ENCODE data around the gene RNMT.
"Not testable (repeated sequence)": the region's sequence is repeated elsewhere in the genome, so short reads cannot be mapped to it uniquely, and the experiment has no call there.

Gene RNMT

DNA sequence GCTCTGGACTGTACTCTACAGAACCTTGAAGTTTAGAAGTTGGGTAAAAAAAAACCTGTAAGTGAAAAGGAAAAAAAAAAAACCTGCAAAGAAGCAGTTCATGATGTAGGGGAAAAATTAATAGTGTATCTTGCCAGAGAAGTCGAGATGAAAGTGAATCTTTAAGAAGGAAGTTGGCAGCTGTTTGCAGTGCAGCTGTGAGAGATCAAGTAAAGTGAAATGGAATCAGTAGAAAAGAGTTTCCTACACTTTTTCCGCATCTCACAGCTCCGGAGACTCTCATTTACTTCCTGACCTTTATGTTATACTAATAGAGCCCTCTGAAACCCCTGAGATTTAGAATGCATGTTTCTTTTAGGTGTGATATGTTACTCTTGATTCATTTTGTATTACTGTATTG is 19.2 kb downstream of the RNMT start:
- no peak for DNase-seq

DNA sequence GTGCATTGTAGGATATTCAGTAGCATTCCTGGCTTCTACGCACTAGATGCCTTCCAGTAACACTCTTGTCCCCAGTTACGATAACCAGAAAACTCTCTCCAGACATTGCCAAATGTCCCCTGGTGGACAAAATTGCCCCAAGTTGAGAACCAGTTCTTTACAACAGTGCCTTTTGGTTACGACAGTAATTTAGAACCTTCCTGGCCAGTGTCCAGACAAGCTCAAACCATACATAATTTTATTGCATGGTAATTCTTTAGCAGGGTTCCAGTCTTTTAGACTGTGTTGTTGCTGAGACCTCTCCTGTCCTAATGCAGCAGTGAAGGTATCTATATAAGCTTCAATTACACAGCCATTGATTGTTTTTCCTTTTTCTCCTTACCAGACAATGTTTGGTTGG is 20.2 kb downstream of the RNMT start:
- DNase-seq, result no peak

DNA sequence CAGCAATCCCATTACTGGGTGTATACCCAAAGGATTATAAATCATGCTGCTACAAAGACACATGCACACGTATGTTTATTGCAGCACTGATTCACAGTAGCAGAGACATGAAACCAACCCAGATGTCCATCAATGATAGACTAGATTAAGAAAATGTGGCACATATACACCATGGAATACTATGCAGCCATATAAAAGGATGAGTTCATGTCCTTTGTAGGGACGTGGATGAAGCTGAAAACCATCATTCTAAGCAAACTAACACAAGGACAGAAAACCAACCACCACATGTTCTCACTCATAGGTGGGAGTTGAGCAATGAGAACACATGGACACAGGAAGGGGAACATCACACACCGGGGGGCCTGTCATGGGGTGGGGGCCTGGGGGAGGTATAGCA is 25.1 kb downstream of the RNMT start:
- not testable (repeated sequence) for DNase-seq

DNA sequence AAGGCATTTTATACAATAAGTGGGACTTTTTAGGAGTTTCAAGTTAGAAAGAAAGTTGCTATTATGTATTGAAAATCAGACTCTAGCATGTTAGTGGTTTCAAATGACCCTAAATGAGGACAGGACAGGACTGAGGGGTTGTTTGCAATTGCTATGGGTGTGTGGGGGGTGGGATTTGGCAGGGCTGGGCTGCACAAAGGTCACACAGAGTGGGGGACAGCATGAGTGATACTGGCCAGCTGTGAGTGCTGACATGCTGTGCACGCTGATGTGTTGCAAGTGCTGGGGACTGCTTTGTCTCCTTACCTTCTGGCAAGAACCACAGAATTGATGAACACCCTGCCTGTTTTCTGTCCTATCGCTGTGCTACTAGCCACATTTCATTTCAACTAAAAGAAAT is 29.8 kb downstream of the RNMT start:
- DNase-seq, result no peak

DNA sequence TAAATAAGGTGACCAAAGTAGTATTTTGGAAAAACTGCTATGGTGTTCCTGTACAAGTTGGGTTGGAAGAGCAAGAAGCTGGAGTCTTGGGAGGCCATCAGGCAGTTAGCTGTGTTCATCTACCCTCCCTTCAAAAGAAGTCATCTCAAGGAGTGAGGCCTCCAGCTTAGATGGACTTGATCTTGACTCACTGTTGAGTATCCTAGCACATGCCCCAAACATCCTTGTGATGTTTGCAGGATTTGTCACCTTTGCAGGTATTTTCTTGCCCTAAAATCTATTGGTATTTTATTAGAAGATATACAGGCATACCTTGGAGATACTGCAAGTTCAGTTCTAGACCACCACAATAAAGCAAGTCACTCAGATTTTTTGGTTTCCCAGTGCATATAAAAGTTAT is 30.2 kb downstream of the RNMT start:
- DNase-seq, result no peak

DNA sequence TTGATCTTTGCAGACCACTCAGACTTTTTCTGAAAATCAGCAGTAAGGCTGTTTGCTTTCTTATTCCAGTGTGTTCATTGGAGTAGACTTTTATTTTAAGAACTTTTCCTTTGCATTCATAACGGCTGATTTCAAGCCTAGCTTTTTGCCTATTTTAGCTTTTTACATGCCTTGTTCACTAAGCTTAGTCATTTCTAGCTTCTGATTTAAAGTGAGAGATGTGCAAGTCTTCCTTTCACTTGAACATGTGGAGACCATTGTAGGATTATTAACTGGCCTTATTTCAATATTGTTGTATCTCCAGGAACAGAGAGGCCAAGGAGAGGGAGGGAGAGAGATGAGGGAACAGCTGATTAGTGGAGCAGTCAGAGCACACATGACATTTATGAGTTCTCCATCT is 32.1 kb downstream of the RNMT start:
- DNase-seq, result no peak

DNA sequence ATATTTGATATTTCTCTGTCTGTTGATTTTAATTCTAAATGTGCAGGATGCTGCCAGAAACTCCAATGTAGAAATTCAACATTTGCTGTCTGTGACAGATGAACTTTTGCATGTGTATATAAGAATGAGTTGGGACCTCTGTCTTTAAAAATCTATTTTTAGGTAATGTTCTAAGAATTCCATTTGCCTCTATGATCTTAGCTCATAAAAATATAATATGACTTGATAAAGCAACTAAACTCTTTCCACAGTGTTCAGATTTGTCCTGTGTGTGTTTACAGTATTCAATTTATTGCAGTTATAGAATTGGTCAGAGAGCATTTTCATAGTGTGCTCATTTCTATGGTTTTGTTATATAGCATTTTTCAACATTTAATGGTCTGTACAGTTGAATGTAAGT is 33.6 kb downstream of the RNMT start:
- DNase-seq, result no peak

DNA sequence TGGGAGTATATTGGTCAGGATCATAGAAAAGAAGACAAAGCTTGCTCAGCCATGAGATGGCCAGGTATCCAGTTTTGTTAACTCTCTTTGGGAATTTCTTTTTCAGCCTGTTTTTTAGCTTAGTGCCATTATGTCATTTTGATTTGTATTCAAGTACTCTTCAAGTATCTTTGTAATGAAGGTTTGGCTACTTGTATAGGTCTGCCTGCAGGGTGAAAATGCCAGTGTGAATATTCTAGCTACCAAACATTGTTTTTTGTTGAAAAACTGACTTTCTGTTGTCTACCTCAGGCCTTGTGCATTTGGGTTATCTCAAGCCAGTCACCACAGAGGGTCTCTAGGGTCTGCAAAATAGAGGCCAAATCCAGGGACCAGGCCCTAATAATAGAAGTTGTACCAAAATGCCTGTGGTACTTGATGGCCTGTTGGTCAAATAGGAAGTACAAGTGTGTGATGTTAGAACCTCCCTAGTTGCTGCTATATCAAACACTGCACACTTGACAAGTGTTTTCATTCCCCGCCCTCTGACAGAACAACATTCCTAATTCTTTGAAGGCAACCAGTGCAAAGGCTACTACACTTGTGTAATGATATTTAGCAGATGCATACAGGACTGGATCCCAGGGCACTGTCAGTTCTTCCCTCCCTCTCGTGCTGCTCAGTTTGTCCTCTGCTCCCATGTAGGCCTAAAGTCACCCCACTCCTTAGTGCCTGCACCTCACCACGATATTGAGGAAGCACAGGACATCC is 36.4 kb downstream of the RNMT start:
- no peak for DNase-seq

DNA sequence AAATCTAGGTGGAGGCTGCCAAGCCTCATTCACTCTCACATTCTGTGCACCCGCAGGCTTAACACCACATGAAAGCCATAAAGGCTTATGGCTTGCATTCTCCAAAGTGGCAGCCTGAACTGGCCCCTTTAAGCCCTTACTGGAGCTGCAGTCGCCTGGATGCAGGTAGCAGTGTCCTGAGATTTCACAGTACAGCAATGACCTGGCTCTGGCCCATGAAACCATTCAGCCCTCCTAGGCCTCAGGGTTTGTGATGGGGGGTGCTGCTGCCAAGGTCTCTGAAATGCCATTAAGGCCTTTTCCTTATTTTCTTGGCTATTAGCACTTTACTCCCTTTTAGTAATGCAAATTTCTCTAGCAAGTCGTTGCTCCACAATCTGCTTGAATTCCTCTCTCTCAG is 48.6 kb downstream of the RNMT start:
- no peak for DNase-seq

DNA sequence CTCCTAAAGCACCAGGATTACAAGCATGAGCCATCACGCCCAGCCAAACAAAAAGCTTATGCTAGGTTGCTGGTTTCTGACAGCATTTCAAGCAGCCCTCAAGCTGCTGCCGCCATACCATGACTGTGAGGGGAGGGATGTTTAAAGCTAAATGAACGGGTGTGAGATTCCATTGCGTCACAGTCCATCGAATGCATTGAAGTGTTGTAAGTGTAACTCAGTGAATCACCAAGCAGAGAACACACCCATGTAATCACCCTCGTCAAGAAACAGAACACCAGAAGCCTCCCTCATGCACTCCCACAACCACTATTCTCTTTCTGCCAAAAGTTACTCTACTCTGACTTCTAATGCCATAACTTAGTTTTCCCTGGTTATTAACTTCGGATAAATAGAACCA is 64.7 kb downstream of the RNMT start:
- no peak for DNase-seq

DNA sequence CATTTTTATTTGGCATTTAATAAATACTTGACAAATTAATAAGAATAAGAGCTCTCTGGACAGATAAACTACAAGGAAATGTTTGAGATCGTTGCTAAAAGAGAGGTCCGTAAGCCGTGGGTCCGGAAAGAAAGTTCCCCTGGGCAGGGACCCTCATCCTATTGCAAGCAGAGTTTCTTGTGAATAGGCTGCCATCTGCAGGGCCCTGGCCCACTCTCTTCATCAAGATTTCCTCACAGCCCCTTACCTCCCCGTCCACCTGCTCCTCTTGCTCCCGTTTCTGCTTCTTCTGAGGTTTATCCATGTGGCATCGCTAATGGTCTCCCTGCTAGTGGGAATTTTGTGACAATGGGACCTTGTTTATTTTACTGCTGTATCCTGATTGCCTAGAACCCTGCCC is 67.3 kb downstream of the RNMT start:
- DNase-seq, result no peak

DNA sequence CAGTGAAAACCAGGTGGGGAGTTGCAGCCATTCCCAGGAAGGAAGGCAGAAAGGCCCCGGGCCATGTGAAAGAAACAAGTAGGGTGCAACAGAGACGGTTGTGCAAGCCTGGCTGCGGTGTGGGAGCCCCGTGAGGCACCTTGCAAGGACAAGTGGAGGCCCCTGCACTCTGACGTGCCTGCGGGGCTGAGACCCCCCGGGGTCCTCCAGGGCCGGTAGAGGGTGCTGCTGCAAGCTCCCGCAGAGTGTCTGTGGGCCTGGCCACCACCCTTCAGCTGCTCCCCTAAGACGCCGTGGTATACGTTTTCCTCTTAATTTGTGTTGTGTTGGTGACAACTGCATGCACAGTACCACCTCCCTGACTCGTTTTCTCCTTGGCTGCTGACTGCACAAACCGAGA is 70.0 kb downstream of the RNMT start:
- no peak for DNase-seq

DNA sequence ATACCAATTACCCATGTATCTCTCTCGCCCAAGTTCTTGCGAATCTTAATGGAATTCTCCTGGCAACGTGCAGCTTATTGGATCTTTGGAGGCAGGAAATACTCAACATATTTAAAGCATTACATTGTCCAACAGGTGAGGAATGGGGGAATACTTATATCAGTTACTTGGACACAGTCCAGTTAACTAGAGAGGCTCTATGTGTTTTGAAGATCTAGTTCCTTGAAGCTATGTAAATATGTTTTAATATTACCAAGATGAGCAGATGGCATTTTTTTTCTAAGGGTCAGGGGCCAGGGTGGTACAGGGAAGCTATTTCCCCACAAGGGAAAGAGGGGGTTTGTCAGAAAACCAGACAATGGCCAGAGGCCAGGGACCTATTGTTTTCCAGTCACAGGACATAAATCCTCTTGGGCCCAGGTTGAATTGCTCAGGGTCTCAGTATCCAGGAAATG is 70.7 kb downstream of the RNMT start:
- no peak for DNase-seq

DNA sequence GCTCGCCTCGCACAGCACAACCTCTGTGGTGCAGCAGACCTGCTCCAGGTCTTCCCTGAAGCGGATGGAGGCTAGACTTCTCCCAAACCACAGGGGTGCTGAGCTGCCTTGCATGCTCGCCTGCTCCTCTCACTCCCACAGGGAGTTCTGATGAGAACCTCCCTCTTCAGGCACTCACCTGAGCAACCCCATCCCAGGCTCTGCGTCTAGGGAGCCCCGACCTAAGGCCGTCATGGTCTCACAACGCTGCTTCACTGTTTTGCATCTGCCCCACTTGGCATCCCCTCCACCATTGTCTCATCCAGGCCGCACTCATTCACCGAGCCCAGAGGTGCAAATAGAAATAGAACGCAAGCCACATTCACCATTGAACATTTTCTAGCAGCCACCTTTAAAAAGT is 72.9 kb downstream of the RNMT start:
- no peak for DNase-seq

DNA sequence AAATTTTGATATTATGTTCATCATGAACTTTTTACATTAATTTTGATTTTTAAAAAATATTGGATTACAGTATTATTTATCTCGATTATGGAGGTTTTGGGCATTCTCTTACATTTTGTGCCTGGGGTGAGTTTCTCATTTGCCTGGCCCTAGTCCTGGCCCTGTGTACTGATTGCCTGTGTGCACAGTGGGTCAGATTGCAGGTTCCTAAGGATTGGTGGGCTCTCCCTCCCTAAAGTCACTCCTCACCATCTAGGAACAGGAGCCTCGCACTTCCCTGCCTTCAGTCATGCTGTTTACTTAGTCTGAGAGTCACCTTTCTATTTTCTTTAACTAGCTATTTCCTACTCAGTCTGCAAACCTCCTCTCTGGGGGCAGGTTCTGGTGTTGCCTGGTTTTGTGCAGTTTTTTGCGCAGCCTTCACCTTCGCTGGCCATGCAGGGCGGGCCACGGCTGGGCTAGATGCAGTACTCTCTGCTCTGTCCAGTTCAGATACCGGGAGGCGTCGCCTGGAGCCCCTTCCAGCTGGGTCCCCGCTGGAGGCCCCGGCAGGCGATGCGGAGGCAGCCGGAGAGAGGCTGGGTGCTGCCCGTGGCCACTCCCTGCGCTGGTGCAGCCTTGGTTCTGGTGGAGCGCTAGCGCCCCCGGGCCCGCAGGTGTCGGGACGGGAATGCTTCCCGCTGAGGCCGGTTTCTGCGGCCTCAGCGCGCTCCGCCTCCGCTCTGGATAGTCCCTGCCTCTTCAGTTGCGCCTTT is 74.2 kb downstream of the RNMT start:
- DNase-seq, result peak; percentile 60 to 68

DNA sequence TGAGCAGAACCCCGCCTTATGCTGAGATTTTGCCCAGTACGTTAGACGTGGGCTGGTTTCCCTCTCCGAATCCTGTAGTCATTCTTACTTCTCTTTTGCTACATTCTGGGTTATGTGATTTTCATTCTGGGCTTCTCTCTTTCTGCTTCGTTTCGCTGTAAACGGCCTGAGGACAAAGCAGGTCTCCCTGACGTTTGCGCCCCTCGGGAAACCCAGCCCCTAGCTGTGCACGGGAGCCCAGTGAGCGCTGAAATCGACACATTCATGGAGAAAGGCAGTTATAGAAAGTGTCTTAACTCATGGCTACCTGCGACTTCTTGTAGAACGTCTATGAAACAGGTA is 74.8 kb downstream of the RNMT start:
- no peak for DNase-seq

DNA sequence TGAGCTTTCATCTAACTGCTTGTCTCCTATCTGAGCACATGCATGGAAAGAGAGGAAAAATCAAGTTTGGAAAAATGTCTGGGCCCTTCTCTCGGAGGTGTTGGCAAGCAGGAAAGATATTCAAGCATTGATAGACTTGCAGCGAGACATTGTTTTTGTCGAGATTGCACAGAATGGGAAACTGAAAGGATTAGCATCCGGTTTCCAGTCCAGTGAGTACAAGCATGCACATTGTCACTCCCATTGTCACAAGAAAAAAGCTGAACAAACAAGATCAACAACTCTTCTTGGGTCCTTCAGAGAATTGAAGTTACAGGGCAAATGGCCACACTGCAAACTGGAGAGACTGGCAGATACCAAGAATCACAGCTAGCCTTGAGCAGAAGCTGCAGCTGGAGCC is 77.8 kb downstream of the RNMT start:
- DNase-seq, result no peak

DNA sequence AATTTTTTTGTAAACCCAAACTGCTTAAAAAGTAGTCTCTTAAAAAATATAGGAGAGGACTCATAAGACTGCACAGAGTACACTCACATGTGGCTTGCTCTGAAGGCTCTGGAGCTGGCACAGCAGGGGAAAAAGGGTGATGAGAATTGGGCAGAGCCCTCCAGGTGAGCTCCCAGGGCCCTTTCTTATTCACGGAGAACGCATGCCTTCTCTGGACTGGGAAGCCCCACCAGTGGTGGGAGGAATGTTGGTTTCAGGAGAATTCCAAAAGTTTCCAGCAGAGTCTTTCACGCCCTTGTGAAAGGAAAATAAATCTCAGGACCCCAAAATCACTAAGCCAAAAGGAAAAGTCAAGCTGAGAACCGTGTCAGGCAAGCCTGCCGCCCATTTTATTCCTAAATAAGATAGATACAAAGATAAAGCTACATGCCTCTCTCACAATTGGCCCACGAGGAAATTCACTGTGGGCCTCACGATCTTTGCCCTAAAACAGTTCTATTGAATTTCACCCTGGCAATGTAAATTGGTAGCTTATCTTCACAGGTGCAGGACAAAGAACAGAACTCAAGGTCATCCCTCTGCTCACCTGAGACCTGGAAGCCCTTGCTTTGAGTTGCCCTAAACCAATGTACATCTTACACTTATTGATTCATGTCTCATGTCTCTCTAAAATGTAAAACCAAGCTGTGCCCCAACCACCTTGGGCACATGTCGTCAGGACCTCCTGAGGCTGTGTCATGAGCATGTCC is 82.0 kb downstream of the RNMT start:
- no peak for DNase-seq

DNA sequence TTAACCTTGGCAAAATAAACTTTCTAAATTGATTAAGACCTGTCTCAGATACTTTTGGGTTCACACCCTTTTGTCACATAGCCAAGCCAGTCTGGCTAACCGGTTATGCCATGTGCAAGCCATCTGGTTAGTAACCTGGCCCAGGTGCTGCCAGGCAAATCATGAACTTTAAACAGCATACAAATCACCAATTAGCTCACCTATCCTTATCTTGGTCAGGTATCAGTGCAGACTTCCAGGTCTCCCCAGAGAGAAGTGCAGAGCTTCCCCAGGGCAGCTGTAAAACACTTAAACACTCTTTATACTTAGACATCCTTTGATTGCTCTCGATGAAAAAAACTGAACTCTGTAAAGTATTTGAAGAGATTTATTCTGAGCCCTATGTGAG is 82.6 kb downstream of the RNMT start:
- no peak for DNase-seq

DNA sequence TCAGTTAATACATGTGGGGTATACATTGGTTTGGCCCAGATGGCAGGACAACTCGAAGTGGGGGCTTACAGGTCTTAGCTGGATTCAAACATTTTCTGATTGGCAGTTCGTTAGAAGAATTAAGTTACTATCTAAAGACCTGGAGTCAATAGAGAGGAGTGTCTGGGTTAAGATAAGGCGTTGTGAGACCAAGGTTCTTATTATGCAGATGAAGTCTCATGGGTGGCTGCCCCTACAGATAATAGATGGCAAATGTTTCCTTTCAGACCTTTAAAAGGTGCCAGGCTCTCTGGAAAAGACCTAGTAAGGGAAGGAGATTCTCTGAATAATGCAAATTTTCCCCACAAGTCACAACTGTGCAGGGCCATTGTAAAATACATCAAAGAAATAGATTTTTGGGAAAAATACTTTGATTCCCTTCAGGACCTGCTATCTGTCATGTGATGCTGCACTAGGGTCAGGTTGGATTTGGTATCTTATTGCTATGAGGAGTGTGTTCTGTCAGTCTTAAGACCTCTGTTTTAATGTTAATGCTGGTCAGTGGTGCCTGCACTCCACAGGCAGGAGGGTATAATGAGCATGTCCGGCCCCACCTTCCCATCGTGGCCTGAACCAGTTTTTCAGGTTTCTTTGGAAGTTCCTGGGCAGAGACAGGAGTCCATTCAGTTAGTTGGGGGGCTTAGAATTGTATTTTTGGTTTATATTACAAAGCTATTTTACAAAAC is 83.2 kb downstream of the RNMT start:
- DNase-seq, result no peak

DNA sequence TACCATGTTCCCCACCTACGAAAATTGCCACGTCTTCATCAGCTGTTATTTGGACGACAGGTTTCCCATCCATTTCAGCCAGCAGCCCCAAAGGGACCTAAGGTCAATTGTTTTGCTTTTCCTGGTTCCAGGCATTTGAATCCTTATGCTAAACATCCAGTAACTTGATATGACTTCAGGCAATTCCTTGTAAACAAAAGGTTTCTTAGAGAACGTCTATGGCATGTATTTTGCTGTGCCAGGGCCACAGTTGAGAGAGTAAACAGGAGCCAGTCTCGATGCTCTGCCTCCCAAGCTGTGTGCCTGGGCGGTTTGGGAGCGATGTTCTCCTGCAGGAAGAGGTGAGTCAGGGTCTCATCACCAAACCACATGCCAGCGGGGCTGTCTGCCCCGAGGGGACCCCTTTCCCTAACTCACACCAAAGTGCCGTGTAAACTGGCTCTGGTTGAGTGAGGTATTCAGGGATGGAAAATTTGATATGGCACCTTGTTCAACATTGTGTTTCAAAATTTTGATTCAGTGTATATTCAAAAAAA is 84.5 kb downstream of the RNMT start:
- no peak for DNase-seq

DNA sequence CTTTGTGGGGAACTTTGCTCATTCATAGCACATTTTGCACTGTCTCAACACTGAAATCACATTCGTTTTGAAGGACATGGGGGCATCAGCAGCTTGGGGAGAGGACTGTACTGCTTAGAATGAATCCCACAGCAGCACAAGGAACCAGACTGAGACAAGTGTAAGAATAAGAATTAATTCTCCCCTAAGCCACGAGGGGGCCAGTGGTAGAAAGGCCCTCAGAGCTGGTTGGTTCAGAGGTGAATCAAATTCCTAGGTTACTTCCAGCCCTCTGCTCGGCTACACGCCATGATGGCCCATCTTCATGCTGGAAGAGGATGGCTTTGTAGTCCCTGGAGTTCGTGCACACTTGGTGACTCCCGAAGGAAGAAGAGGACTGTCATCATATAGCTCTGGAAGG is 85.5 kb downstream of the RNMT start:
- DNase-seq, result no peak

DNA sequence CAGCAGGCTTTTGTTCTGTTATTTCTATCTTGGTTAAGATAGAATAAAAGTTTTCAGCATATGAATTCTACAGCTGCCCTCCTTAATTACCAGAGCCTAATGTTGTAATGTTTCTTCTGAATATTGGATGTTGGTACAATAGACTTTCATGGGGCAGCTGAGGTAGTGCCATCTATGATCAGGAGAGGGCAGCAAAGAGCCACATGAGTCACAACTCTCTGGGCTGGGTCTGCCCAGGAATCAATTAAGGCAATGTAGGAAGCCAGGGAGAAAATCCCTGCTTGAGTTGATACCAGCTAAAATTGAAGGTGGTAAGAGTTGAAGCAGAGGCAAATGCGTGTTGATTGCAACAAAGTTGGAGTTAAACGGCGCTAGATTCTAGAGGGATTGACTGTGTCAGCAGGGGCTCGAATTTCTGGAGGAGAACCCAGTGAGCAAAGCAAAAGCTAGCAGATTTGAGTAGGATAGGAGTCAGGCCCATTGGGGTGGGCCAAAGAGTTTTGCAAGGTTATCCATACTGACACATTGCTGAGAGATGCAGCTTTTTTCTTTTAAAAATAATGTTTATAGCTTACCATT is 86.9 kb downstream of the RNMT start:
- DNase-seq, result peak; percentile 73 to 76
